Neutrophil (primary cell): ENCODE results near the gene LGR6.

Source experiments
- H3K27ac ChIP-seq: fragments of 200-600 bp; sonication (generic); 2 replicates; pipeline ENCODE4 v1.5.1; 2016; ENCODE audit warnings: mild to moderate bottlenecking, moderate library complexity
- H3K27me3 ChIP-seq: fragments of 200-600 bp; sonication (generic); 2 replicates; pipeline ENCODE4 v1.6.0; 2016; ENCODE audit warnings: mild to moderate bottlenecking
- H3K36me3 ChIP-seq: fragments of 200-600 bp; sonication (generic); 2 replicates; pipeline ENCODE4 v1.5.1; 2017
- H3K4me1 ChIP-seq, 2 experiments: fragments of 200-600 bp in 1 of 2; sonication (generic) in 1 of 2; 1 replicate in 1 of 2; 2 replicates in 1 of 2; pipeline versions ENCODE4 v1.5.1 to v1.6.1; 2013 to 2016; ENCODE audit warnings: low read depth in 1 of 2, low read length in 1 of 2, mild to moderate bottlenecking in 1 of 2, moderate library complexity in 1 of 2; ENCODE audit not compliant: control insufficient read depth in 1 of 2, insufficient read depth in 1 of 2
- H3K4me3 ChIP-seq, 2 experiments: fragments of 200-600 bp in 1 of 2; sonication (generic) in 1 of 2; 1 replicate in 1 of 2; 2 replicates in 1 of 2; pipeline ENCODE4 v1.5.1; 2013 to 2016; ENCODE audit warnings: low read depth in 1 of 2, low read length in 1 of 2, mild to moderate bottlenecking in 1 of 2, moderate library complexity in 1 of 2
- H3K9me3 ChIP-seq: fragments of 200-600 bp; sonication (generic); 2 replicates; pipeline ENCODE4 v1.5.1; 2016
- CTCF ChIP-seq: fragments of 200-600 bp; sonication (generic); IDR thresholded peaks from 2 replicates; pipeline ENCODE4 v1.5.1; 2016; ENCODE audit warnings: antibody characterized with exemption

LGR6 gene

GRCh38 chr1:202207292-202207691, 13.7 kb downstream of the LGR6 start:
- Histone ChIP-seq H3K4me1 (no peaks in the 10 kb centered on the region), H3K27me3 (peaks cover 40% of the 10 kb centered on the region), H3K4me3 (no peak overlapping the region), H3K9me3 (no peaks in the 10 kb centered on the region), H3K36me3 (no peaks in the 10 kb centered on the region), H3K27ac (no peak overlapping the region)
- TF ChIP-seq CTCF, result no peak

- Histone ChIP-seq H3K36me3 (no peaks in the 10 kb centered on the region), H3K9me3 (no peaks in the 10 kb centered on the region), H3K4me3 (no peak overlapping the region), H3K27ac (no peak overlapping the region), H3K4me1 (no peaks in the 10 kb centered on the region), H3K27me3 (peaks cover 42% of the 10 kb centered on the region)
- TF ChIP-seq CTCF, result no peak
These were observed 14.8 kb downstream of the LGR6 start for GRCh38 chr1:202208351-202208857.

DNA sequence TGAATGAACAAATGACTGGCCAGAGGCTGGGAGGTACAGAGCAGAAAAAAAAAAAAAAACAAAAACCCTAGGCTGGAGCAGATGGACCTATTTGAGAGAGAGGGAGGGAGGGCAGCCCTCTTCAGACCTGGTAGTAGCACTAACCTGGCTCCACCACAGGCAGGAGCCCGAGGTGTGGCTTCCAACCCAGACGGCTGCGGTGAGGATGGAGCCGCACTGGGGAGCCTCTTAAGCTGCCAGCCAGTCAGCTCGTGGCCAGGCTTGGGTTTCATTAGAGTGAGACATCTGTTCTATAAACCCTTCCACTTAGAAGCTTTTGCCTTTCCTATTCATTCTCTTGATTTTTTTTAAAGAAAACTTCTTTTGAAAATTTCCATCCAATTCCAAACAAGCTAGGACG, 16.8 kb downstream of the LGR6 start:
- H3K27me3 ChIP-seq, result peaks cover 62% of the 10 kb centered on the region
- H3K4me1 ChIP-seq, result no peaks in the 10 kb centered on the region

GRCh38 chr1:202210969-202211368, 17.4 kb downstream of the LGR6 start:
- Histone ChIP-seq H3K27ac (no peak overlapping the region), H3K9me3 (no peaks in the 10 kb centered on the region), H3K4me1 (no peaks in the 10 kb centered on the region), H3K36me3 (no peaks in the 10 kb centered on the region), H3K27me3 (peaks cover 68% of the 10 kb centered on the region), H3K4me3 (no peak overlapping the region)
- TF ChIP-seq CTCF, result no peak

More for the DNA sequence above, 16.8 kb downstream of the LGR6 start:
- H3K9me3 ChIP-seq, result no peaks in the 10 kb centered on the region
- no peak overlapping the region for H3K4me3 ChIP-seq
- no peaks in the 10 kb centered on the region for H3K36me3 ChIP-seq
- no peak for TF ChIP-seq CTCF
- no peak overlapping the region for H3K27ac ChIP-seq

- Histone ChIP-seq H3K4me1 (no peaks in the 10 kb centered on the region), H3K27me3 (peaks cover 76% of the 10 kb centered on the region), H3K4me3 (no peak overlapping the region), H3K9me3 (no peaks in the 10 kb centered on the region), H3K27ac (no peak overlapping the region), H3K36me3 (no peaks in the 10 kb centered on the region)
- TF ChIP-seq CTCF, result no peak
These were observed 19.2 kb downstream of the LGR6 start for GRCh38 chr1:202212787-202213186.
